AG04450 (cell line): Measurements from ENCODE around the gene SPEF2. TPM values are rescaled to one million over a fixed set of nuclear protein-coding genes. Genes with fewer than 3 reads are reported as not detected.

Source experiments
- CTCF ChIA-PET: fragments of 300-600, 350-600 bp; formaldehyde crosslinking; extraction: SDS; loops from one replicate; lab custom pipeline; 2022; ENCODE audit warnings: antibody characterized with exemption, inconsistent platforms; lab: Charles Lee
- POLR2A ChIA-PET: fragments of 350-600 bp; formaldehyde crosslinking; extraction: SDS; loops from one replicate; lab custom pipeline; 2021; ENCODE audit warnings: antibody characterized with exemption, inconsistent platforms; lab: Yijun Ruan, JAX
- DNase-seq: peaks from one replicate; pipeline ENCODE4 v3.0.0-alpha.2; 2011; ENCODE audit warnings: low read depth, low spot score
- H3K27ac ChIP-seq: one replicate; pipeline ENCODE4 v1.5.1; 2012; ENCODE audit warnings: low read depth, low read length, control low read depth
- H3K27me3 ChIP-seq: one replicate; pipeline ENCODE4 v1.6.0; 2012; ENCODE audit warnings: low read length; ENCODE audit not compliant: control insufficient read depth, insufficient read depth
- H3K4me3 ChIP-seq: 2 replicates; pipeline ENCODE4 v1.5.1; 2011; ENCODE audit warnings: mild to moderate bottlenecking, low read depth, low read length, control low read depth
- H3K9me3 ChIP-seq: 2 replicates; pipeline ENCODE4 v1.5.1; 2012; ENCODE audit warnings: low read length; ENCODE audit not compliant: control insufficient read depth, insufficient read depth
- polyA plus RNA-seq: library from polyadenylated mRNA; depleted of rRNA; stranded (reverse); fragments of >200 nt; gene quantifications from 2 replicates; pipeline ENCODE4 v1.2.3, GENCODE V29; 2011
- TF ChIP-seq, protein P1 (sequence below): IDR thresholded peaks from 2 replicates; pipeline ENCODE4 v1.5.1; 2011; ENCODE audit warnings: low read depth, low read length, control low read depth, inconsistent platforms

Gene SPEF2
- polyA plus RNA-seq, 1 experiment: 4.2 TPM

DNA sequence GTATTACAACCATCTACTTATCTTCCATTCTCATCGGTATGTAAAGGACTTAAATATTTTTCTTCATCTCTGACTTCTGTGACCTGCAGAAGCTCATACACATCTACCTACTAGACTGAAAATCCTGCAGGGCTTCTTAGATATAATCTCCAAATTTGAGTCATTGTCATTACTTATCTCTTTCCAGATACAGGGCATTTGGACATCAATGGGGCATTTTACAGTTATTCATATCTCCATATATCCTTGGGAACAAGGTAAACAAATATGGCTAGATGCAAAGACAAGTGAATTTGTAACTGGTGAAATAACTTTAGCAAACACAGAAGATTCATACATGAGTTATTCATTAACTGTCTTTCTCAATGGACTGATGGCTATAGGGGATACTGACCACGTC is 201.4 kb downstream of the SPEF2 start:
- no peak for DNase-seq
- TF ChIP-seq, protein P1, sequence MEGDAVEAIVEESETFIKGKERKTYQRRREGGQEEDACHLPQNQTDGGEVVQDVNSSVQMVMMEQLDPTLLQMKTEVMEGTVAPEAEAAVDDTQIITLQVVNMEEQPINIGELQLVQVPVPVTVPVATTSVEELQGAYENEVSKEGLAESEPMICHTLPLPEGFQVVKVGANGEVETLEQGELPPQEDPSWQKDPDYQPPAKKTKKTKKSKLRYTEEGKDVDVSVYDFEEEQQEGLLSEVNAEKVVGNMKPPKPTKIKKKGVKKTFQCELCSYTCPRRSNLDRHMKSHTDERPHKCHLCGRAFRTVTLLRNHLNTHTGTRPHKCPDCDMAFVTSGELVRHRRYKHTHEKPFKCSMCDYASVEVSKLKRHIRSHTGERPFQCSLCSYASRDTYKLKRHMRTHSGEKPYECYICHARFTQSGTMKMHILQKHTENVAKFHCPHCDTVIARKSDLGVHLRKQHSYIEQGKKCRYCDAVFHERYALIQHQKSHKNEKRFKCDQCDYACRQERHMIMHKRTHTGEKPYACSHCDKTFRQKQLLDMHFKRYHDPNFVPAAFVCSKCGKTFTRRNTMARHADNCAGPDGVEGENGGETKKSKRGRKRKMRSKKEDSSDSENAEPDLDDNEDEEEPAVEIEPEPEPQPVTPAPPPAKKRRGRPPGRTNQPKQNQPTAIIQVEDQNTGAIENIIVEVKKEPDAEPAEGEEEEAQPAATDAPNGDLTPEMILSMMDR: no peak
- Histone ChIP-seq H3K4me3 (no peak overlapping the region), H3K27me3 (no peaks in the 10 kb centered on the region), H3K9me3 (no peaks in the 10 kb centered on the region), H3K27ac (no peak overlapping the region)
- CTCF ChIA-PET: no interaction called here
- POLR2A ChIA-PET: no interaction called here

DNA sequence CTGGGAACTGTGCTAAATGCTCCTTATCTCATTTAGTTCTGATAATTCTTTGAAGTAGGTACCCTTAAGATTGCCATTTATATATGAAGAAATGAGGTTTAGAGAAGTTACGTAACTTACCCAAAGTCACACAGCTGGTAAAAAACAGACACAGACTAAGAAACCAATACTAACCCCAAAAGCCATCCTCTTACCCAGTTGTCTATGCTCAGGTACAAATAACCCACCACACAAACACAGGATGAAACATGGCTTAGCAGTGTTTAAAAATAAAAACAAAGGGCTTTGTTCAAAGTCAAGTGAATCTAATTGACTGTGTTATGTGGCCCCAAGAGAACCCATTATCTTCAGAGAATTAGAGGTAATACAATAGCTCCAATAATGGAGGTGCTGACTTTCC is 202.0 kb downstream of the SPEF2 start:
- no peak for DNase-seq
- TF ChIP-seq, protein P1: no peak
- H3K4me3 ChIP-seq: no peak overlapping the region
- H3K27ac ChIP-seq: no peak overlapping the region
- no peaks in the 10 kb centered on the region for H3K27me3 ChIP-seq
- H3K9me3 ChIP-seq: no peaks in the 10 kb centered on the region
- ChIA-PET POLR2A (no interaction called here), CTCF (no interaction called here)

DNA sequence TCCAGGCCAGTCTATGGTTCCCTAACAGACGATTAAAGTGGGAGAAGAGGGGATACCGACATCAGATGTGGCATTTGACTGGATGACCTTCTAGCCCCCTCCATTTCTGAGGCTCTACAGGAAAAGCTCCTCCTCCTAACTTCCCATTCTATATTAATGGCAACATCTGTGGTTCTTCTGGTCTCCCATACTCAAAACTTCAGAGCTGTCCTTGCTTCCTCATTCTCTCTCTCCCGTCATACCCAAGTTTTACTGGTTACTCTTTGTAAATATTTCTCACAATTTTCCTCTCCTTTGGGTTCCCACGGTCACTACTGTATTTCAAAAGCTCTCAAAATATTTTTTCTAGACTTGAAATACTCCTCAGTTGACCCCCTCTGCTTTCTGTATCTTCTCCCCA is 203.1 kb downstream of the SPEF2 start:
- TF ChIP-seq, protein P1: no peak
- ChIA-PET POLR2A (no interaction called here), CTCF (interaction anchor here (1.9 kb wide), 1 partner anchor 104 kb away, joined by 6 read pairs; no protein-coding TSS in a partner anchor)
- no peak overlapping the region for H3K27ac ChIP-seq
- no peak for DNase-seq
- no peaks in the 10 kb centered on the region for H3K27me3 ChIP-seq
- no peak overlapping the region for H3K4me3 ChIP-seq
- H3K9me3 ChIP-seq: no peaks in the 10 kb centered on the region

DNA sequence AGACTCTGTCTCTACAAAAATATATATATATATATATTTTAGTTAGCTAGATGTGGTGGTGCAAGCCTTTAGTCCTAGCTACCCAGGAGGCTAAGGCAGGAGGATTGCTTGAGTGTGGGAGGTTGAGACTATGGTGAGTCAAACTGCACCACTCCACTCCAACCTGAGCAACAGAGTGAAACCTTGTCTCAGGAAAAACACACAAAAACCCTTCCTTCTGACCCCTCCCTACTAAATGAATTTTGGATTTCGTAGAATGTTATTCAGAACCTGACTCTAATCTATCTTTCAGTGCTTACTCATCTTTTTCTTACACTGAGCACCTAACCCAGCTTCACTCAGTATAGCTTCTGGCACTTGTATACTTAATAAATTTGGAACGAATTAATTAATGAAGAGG is 203.8 kb downstream of the SPEF2 start:
- DNase-seq: no peak

DNA sequence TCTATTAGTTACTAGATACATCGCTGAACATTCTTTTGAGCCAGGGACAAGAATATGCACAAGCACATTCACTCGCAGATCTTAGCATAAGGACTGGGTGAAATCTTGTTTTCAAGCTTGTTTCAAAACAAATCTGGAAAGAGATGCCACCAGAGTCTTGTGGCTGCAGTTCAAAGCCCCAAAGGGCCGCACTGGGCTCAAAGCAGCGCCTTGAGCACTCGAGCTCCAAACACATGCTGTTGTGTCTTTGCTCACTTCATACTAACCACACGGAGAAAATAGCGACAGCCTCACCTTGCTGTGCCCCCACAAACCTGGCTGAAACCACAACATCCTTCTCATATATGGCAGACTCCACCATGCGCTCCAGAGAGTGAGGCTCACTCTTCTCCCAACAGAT is 204.8 kb downstream of the SPEF2 start:
- DNase-seq: no peak
- Histone ChIP-seq H3K27me3 (peaks cover 2% of the 10 kb centered on the region), H3K4me3 (no peak overlapping the region), H3K27ac (no peak overlapping the region), H3K9me3 (no peaks in the 10 kb centered on the region)
- ChIA-PET CTCF (no interaction called here), POLR2A (no interaction called here)
- TF ChIP-seq, protein P1: no peak

More for the DNA sequence above, 203.8 kb downstream of the SPEF2 start:
- no peak overlapping the region for H3K4me3 ChIP-seq
- H3K27ac ChIP-seq: no peak overlapping the region
- H3K27me3 ChIP-seq: no peaks in the 10 kb centered on the region
- TF ChIP-seq, protein P1: no peak
- POLR2A ChIA-PET: no interaction called here
- CTCF ChIA-PET: interaction anchor here (1.9 kb wide), 1 partner anchor 103 kb away, joined by 6 read pairs; no protein-coding TSS in a partner anchor
- no peaks in the 10 kb centered on the region for H3K9me3 ChIP-seq
